ENCODE measurements around the gene POMT1.

DNA sequence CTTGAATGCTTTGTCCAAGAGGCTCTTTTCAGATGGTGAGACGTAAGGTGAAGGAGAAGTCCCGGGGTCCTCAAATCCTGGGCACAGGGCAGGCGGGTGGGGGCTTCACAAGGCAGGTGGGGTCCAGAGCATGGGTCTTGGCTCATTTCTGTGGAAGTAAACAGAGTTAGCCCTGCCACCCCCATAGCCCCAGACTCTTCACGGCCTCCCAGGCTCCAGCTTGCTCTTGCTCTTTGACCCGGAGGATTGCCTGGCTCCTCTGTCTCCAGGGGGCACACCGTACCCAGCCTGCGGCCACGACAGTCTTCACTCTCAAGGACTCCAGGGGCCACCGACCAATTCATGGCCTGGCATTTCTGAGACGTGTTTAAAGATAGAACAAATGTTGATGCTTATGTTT, 28.8 kb upstream of the POMT1 start:
- TF ChIP-seq, protein P1, sequence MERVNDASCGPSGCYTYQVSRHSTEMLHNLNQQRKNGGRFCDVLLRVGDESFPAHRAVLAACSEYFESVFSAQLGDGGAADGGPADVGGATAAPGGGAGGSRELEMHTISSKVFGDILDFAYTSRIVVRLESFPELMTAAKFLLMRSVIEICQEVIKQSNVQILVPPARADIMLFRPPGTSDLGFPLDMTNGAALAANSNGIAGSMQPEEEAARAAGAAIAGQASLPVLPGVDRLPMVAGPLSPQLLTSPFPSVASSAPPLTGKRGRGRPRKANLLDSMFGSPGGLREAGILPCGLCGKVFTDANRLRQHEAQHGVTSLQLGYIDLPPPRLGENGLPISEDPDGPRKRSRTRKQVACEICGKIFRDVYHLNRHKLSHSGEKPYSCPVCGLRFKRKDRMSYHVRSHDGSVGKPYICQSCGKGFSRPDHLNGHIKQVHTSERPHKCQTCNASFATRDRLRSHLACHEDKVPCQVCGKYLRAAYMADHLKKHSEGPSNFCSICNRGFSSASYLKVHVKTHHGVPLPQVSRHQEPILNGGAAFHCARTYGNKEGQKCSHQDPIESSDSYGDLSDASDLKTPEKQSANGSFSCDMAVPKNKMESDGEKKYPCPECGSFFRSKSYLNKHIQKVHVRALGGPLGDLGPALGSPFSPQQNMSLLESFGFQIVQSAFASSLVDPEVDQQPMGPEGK (CRISPR knock-in tag; IDR thresholded peaks at IDR 0.05; ENCODE audit: borderline replicate concordance), result no peak
- TF ChIP-seq ZFP30 (CRISPR knock-in tag; IDR thresholded peaks at IDR 0.05) (no peak), GLIS3 (CRISPR knock-in tag; IDR thresholded peaks at IDR 0.05) (no peak), RARB (CRISPR knock-in tag; IDR thresholded peaks at IDR 0.05) (no peak), ZNF8 (CRISPR knock-in tag; IDR thresholded peaks at IDR 0.05) (no peak), BACH2 (CRISPR knock-in tag; IDR thresholded peaks at IDR 0.05; ENCODE audit: borderline replicate concordance) (no peak), ZNF565 (CRISPR knock-in tag; conservative IDR thresholded peaks at IDR 0.05; ENCODE audit: low read depth) (no peak), CSDC2 (CRISPR knock-in tag; IDR thresholded peaks at IDR 0.05) (no peak), ZNF70 (CRISPR knock-in tag; IDR thresholded peaks at IDR 0.05) (no peak), ZC3H10 (CRISPR knock-in tag; IDR thresholded peaks at IDR 0.05) (no peak)
- TF ChIP-seq, protein P2, sequence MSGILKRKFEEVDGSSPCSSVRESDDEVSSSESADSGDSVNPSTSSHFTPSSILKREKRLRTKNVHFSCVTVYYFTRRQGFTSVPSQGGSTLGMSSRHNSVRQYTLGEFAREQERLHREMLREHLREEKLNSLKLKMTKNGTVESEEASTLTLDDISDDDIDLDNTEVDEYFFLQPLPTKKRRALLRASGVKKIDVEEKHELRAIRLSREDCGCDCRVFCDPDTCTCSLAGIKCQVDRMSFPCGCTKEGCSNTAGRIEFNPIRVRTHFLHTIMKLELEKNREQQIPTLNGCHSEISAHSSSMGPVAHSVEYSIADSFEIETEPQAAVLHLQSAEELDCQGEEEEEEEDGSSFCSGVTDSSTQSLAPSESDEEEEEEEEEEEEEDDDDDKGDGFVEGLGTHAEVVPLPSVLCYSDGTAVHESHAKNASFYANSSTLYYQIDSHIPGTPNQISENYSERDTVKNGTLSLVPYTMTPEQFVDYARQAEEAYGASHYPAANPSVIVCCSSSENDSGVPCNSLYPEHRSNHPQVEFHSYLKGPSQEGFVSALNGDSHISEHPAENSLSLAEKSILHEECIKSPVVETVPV (CRISPR knock-in tag; IDR thresholded peaks at IDR 0.05), result no peak
- TF ChIP-seq, protein P3, sequence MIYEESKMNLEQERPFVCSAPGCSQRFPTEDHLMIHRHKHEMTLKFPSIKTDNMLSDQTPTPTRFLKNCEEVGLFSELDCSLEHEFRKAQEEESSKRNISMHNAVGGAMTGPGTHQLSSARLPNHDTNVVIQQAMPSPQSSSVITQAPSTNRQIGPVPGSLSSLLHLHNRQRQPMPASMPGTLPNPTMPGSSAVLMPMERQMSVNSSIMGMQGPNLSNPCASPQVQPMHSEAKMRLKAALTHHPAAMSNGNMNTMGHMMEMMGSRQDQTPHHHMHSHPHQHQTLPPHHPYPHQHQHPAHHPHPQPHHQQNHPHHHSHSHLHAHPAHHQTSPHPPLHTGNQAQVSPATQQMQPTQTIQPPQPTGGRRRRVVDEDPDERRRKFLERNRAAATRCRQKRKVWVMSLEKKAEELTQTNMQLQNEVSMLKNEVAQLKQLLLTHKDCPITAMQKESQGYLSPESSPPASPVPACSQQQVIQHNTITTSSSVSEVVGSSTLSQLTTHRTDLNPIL (CRISPR knock-in tag; IDR thresholded peaks at IDR 0.05; ENCODE audit: low read depth), result no peak
- TF ChIP-seq, protein P4, sequence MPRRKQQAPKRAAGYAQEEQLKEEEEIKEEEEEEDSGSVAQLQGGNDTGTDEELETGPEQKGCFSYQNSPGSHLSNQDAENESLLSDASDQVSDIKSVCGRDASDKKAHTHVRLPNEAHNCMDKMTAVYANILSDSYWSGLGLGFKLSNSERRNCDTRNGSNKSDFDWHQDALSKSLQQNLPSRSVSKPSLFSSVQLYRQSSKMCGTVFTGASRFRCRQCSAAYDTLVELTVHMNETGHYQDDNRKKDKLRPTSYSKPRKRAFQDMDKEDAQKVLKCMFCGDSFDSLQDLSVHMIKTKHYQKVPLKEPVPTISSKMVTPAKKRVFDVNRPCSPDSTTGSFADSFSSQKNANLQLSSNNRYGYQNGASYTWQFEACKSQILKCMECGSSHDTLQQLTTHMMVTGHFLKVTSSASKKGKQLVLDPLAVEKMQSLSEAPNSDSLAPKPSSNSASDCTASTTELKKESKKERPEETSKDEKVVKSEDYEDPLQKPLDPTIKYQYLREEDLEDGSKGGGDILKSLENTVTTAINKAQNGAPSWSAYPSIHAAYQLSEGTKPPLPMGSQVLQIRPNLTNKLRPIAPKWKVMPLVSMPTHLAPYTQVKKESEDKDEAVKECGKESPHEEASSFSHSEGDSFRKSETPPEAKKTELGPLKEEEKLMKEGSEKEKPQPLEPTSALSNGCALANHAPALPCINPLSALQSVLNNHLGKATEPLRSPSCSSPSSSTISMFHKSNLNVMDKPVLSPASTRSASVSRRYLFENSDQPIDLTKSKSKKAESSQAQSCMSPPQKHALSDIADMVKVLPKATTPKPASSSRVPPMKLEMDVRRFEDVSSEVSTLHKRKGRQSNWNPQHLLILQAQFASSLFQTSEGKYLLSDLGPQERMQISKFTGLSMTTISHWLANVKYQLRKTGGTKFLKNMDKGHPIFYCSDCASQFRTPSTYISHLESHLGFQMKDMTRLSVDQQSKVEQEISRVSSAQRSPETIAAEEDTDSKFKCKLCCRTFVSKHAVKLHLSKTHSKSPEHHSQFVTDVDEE (CRISPR knock-in tag; IDR thresholded peaks at IDR 0.05), result no peak
